ENCODE data around the gene CERS4.
"Not testable (repeated sequence)": the region's sequence is repeated elsewhere in the genome, so short reads cannot be mapped to it uniquely, and the experiment has no call there.

Gene CERS4

DNA sequence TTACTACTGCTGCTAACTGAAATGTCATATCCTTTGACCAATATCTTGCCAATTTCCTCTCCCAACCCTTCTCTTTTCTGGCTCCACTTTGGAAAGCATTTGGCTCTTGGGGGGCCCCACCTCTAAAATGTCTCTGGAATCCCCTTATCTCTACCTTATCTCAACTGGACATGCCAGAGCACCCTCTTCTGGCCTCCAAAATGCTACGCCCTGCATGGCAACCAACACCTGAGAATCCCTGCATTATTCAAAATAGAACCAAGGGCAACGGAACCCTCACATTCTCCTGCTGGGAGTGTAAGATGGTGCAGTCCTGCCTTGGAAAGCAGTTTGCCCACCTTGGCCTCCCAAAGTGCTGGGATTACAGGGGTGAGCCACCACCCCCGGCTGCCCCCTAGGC, 35.3 kb downstream of the CERS4 start:
- DNase-seq (ENCODE audit: insufficient read length, low spot score): no peak
- TF ChIP-seq POLR2A (IDR thresholded peaks at IDR 0.05; ENCODE audit: low read depth, low read length): no peak

DNA sequence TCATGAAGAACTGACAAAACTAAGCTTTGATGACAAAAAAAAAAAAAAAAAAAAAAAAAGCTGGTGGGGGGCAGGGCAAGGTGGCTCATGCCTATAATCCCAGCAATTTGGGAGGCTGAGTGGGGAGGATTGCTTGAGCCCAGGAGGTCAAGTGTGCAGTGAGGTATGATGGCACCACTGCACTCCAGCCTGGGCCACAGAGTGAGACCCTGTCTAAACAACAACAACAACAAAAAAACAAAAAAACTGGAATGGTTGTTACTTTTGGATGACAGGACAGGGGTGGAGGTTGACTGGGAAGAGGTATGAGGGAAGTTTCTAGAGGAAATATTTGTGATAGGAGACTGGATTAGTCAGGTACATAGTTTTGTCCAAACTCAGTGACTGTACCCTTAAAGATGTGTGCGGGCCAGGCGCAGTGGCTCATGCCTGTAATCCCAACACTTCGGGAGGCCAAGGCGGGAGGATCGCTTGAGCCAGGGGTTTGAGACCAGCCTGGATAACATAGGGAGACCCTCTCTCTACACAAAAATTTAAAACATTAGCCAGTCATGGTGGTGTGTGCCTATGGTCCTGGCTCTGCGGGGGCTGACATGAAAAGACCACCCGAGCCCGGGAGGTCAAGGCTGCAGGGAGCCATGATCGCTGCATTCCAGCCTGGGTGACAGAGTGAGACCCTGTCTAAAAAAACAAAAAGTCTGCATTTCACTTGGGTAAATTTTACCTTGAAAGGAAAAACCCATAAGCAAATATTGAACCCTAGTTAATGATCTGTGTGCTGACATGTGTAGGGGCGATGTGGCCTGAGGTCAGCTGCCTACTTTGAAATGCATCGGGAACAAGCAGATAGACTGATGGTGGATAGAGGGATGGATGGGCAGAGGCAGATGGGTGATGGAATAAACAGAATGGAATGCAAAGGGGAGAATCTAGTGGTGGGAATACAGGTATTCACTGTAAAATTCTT, 37.0 kb downstream of the CERS4 start:
- TF ChIP-seq POLR2A (IDR thresholded peaks at IDR 0.05; ENCODE audit: low read depth, low read length): no peak
- DNase-seq (ENCODE audit: insufficient read length, low spot score) (no peak), FAIRE-seq (no peak)

More for the DNA sequence above, 35.3 kb downstream of the CERS4 start:
- FAIRE-seq: no peak

DNA sequence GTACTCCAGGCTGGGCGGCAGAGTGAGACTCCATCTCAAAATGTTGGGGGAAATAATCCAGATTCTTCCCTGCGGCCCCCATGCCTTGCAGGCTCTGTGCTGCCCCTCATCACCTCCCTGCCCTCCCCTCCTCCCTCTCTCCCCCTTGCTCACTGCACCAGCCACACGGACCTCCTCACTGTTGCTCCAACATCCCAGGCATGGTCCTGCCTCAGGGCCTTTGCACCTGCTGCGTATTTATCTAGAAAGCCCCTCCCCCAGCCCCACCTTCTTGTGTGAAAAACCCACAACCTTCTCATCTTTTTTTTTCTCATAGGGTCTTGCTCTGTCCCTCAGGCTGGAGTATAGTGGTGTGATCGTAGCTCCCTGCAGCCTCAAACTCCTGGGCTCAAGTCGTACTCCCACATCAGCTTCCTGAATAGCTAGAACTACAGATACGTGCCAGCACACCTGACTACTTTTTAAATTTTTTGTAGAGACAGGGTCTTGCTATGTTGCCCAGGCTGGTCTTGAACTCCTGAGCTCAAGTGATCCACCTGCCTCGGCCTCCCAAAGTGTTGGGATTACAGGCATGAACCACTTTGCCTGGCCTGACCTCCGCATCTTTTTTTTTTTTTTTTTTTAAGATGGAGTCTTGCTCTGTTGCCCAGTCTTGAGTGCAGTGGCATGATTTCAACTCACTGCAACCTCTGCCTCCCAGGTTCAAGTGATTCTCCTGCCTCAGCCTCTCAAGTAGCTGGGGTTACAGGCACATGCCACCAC, 38.1 kb downstream of the CERS4 start:
- FAIRE-seq; DNase-seq (ENCODE audit: insufficient read length, low spot score): not testable (repeated sequence)

DNA sequence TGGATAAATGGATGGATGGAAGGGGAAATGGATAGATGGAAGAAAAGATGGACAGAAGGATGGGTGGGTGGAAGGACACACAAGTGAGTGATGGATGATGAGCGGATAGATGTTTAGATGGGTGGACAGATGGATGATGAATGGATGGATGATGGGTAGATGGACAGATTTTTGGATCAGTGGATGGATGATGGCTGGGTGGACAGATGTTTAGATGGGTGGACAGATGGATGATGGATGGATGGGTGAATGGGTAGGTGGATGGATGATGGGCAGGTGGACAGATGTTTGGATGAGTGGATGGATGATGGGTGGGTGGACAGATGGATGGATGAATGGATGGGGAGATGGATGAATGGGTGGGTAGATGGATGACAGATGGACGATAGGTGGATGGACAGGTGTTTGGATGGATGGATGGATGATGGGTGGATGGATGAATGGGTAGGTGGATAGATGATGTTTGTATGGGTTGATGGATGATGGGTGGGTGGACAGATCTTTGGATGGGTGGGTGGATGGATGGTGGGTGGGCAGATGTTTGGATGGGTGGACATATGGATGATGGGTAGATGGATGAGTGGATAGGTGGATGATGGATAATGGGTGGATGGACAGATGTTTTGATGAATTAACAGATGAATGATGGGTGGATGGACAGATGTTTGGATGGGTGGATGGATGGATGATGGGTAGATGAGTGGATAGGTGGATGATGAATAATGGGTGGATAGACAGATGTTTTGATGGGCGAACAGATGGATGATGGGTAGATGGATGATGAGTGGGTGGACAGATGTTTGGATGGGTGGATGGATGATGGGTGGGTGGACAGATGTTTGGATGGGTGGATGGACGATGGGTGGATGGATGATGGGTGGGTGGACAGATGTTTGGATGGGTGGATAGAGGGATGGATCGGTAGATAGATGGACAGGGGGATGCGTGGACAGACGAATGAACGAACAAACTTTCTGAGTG, 39.5 kb downstream of the CERS4 start:
- TF ChIP-seq POLR2A (IDR thresholded peaks at IDR 0.05; ENCODE audit: low read depth, low read length): no peak
- DNase-seq (ENCODE audit: insufficient read length, low spot score) (no peak), FAIRE-seq (no peak)

DNA sequence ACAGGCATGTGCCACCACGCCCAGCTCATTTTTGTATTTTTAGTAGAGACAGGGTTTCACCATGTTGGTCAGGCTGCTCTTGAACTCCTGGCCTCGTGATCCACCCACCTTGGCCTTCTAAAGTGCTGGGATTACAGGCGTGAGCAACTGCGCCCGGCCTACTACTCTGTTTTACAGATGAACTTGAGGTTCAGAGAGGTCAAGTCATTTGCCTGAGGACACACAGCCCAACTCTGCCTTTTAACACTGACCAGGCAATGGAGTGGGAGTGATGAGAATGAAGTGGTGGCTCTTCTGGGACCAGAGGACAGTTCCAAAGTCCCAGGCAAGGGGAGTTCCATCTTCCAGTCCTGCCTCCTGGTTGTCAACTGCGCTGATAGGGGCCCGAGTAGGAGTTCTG, 41.4 kb downstream of the CERS4 start:
- no peak for TF ChIP-seq POLR2A (IDR thresholded peaks at IDR 0.05; ENCODE audit: low read depth, low read length)
- FAIRE-seq (no peak), DNase-seq (ENCODE audit: insufficient read length, low spot score) (no peak)

DNA sequence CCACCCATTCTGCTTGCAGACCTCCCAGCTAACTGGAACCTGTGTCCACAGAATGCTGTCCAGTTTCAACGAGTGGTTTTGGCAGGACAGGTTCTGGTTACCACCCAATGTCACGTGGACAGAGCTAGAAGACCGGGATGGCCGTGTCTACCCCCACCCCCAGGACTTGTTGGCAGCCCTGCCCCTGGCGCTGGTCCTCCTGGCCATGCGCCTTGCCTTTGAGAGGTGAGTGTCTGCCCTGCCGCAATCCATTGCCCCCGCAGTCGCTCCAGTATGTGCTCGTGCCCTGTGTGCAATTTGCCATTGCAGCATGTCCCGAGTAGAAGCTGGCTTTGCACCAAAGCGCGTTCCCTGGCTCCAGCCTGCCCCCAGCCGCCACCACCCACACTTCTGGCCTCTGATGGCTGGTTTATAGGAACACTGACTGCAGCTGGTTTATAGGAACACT, 41.9 kb downstream of the CERS4 start:
- FAIRE-seq (no peak), DNase-seq (ENCODE audit: insufficient read length, low spot score) (no peak)
- TF ChIP-seq POLR2A (IDR thresholded peaks at IDR 0.05; ENCODE audit: low read depth, low read length): no peak

DNA sequence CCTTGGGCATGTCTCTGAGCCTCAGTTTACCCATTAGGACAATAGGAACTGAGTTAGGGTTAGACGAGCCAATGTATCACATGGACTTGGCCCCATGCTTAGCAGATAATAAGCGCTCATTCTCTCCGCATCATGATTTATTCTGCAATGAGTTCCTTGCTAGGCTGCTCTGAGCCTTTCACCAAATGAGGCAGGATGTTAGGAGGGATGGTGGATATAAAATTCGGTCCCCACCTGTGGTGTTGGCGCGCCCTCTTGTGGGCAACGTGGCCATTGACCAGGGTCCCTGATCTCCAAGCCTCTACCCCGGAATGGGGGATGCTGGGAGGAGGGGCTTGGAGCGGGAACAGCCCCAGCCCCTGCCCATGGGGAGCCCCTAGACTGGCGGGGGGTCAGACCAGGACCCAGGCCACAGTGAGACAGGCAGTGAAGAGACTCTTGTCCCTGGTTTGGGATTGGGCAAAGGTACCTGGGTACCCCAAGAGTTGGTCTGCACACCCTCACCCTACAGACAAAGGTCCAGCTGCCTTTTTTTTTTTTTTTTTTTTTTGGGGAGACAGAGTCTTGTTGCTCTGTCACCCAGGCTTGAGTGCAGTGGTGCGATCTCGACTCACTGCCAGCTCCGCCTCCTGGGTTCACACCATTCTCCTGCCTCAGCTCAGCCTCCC, 43.9 kb downstream of the CERS4 start:
- DNase-seq (ENCODE audit: insufficient read length, low spot score) (peak; percentile 77), FAIRE-seq (no peak)
- no peak for TF ChIP-seq POLR2A (IDR thresholded peaks at IDR 0.05; ENCODE audit: low read depth, low read length)

DNA sequence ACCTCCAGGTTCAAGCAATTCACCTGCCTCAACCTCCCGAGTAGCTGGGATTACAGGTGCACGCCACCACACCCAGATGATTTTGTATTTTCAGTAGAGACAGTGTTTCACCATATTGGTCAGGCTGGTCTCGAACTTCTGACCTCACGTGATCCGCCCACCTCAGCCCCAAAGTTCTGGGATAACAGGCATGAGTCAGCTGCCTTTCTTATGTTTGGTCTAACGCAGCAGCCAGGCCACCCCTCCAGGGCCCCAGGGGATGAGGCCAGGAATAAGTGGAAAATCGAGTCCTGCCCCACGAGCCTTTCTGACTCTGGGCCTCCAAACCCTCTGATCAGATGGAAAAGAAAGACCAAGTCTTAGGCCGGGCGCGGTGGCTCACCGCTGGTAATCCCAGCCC, 44.5 kb downstream of the CERS4 start:
- no peak for FAIRE-seq

DNA sequence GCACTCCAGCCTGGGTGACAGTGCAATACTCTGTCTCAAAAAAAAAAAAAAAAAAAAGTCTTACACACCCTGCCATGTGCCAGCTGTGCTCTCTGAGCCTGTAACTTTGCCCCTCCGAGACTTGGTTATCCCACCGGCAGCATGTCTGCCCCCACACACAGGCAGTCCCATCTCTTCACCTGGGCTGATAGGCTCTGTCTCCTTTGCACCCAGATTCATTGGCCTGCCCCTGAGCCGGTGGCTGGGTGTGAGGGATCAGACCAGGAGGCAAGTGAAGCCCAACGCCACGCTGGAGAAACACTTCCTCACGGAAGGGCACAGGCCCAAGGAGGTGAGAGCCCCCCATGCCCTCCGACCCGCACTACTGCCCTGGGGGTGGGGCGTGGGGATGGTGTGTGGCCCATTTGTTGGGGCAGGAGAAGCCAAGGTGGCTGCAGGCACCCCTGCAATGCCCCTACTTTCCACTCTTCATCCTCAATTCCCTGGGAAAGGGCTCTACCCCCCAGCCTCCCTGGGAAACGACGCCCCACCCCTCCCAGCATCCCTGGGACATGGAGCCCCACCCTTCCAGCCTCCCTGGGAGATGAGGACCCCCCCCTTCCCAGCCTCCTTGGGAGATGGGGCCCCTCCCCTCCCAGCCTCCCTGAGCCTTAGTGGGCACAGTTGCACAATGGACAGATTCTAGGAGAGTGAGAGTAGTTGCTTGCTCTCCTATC, 45.3 kb downstream of the CERS4 start:
- no peak for DNase-seq (ENCODE audit: insufficient read length, low spot score)
- no peak for TF ChIP-seq POLR2A (IDR thresholded peaks at IDR 0.05; ENCODE audit: low read depth, low read length)
- no peak for FAIRE-seq

More for the DNA sequence above, 44.5 kb downstream of the CERS4 start:
- no peak for TF ChIP-seq POLR2A (IDR thresholded peaks at IDR 0.05; ENCODE audit: low read depth, low read length)
- no peak for DNase-seq (ENCODE audit: insufficient read length, low spot score)

DNA sequence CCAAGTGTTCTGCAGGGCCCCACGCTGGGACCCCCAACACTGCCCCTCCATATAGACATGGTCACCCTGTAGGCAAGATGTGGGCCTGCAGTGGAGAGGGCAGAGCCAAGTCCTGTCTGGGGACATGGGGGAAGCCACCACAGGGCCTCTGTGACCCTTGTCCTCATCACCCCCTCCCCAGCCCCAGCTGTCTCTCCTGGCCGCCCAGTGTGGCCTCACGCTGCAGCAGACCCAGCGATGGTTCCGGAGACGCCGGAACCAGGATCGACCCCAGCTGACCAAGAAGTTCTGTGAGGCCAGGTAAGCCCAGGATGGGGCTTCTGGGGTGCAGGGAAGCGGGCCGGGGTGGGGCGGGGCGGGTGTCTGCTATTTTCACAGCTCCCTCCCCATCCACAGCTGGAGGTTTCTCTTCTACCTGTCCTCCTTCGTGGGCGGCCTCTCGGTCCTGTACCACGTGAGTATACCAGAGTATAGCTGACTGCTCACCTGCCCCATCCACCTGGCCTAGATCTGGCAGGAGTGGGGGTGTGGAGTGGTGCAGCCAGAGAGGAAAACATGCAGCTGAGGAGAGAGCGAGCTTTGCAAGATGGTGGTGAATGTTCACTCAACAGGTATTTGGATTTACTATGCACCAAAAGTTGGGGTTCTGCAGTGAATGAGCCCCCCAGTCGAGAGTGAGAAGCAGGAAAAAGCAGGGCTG, 46.4 kb downstream of the CERS4 start:
- DNase-seq (ENCODE audit: insufficient read length, low spot score) (no peak), FAIRE-seq (no peak)
- no peak for TF ChIP-seq POLR2A (IDR thresholded peaks at IDR 0.05; ENCODE audit: low read depth, low read length)

DNA sequence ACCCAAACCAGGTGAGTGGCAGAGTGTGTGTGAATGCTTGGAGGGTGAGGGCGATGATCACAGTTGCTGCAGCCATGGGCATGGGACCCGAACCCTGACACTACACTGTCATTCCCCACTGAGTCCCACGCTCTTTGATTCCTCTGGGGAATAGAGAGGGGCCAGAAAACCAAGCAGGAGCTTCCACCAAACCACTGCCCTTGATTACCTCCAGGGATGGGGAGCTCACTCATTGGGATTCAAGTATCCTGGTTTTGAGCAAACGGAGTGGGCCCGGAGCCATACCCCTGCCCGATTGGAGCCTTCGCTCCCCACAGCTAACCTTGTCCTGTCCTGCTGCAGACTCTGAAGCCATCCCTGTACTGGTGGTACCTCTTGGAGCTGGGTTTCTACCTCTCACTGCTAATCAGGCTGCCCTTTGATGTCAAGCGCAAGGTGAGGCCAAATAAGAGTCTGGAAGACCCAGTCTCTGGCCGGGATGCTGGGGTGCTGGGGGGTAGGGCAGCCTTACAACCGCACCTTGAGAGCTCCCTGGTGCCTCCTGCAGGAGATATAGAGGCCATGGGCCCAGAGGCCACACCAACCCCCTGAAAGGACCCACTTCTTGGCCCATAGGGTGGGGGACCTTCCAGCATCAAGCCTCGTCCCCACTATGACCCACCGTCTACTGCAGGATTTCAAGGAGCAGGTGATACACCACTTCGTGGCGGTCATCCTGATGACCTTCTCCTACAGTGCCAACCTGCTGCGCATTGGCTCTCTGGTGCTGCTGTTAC, 47.3 kb downstream of the CERS4 start:
- DNase-seq (ENCODE audit: insufficient read length, low spot score): no peak
- TF ChIP-seq POLR2A (IDR thresholded peaks at IDR 0.05; ENCODE audit: low read depth, low read length): no peak
- no peak for FAIRE-seq
